ENCODE results near the gene UFM1.

DNA sequence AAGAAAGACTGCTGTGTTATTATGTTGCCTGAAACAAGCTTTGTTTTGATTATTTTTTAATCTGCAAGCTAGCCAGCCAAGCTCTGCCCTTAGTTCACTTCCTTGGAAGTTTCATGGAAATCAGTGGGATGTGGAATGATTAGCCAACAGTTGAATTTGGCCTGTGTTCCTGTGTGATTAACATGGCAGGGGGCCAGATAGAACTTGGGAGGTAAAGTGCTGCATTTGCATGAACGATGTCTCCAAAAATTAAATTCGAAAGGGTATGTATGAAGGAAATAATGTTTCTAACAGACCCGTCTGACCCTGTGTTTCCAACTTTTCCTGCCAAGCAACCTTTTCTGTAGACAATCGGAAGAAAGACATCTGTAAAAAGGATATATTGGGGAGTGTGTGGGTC lies 32.2 kb downstream of the UFM1 start:
- TF ChIP-seq, protein P1, sequence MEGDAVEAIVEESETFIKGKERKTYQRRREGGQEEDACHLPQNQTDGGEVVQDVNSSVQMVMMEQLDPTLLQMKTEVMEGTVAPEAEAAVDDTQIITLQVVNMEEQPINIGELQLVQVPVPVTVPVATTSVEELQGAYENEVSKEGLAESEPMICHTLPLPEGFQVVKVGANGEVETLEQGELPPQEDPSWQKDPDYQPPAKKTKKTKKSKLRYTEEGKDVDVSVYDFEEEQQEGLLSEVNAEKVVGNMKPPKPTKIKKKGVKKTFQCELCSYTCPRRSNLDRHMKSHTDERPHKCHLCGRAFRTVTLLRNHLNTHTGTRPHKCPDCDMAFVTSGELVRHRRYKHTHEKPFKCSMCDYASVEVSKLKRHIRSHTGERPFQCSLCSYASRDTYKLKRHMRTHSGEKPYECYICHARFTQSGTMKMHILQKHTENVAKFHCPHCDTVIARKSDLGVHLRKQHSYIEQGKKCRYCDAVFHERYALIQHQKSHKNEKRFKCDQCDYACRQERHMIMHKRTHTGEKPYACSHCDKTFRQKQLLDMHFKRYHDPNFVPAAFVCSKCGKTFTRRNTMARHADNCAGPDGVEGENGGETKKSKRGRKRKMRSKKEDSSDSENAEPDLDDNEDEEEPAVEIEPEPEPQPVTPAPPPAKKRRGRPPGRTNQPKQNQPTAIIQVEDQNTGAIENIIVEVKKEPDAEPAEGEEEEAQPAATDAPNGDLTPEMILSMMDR (IDR thresholded peaks at IDR 0.05; ENCODE audit: low read length), result no peak
- no peak for TF ChIP-seq EZH2 (IDR thresholded peaks at IDR 0.05; ENCODE audit: borderline replicate concordance, low read length)

Data from OCI-LY1 (cell line).